Urothelium cell line (cell line): Measurements from ENCODE around the gene FMNL2.
A peak's percentile ranks its signal among the peaks of the same experiment; 100 is the strongest.

Source experiments
- DNase-seq: peaks from one replicate; pipeline ENCODE4 v3.0.0; 2011; ENCODE audit warnings: low spot score, mixed read lengths
- FAIRE-seq: peaks from 2 replicates; lab custom pipeline; 2011; peaks lifted over from hg19 to GRCh38; lab: Jason Lieb, UNC

Gene FMNL2

DNA sequence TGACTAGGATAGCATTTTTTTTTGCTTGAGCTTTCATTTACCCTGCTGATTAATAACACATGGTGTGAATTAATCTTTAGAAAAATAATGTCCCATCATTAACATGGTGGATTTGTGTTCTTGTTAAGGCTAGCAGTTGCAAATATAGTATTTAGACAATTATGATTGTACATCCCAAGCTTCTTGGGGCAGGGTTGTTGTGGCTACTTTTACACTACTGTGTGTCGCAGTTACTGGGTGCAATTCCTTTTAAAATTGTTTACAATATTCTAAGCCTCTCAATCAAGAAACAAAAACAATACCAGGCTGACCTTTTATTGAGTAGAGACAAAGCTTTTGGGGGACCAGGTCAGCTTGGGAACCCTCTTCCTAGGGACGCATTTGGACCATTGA is 2.5 kb downstream of the FMNL2 start:
- DNase-seq (no peak), FAIRE-seq (no peak)

DNA sequence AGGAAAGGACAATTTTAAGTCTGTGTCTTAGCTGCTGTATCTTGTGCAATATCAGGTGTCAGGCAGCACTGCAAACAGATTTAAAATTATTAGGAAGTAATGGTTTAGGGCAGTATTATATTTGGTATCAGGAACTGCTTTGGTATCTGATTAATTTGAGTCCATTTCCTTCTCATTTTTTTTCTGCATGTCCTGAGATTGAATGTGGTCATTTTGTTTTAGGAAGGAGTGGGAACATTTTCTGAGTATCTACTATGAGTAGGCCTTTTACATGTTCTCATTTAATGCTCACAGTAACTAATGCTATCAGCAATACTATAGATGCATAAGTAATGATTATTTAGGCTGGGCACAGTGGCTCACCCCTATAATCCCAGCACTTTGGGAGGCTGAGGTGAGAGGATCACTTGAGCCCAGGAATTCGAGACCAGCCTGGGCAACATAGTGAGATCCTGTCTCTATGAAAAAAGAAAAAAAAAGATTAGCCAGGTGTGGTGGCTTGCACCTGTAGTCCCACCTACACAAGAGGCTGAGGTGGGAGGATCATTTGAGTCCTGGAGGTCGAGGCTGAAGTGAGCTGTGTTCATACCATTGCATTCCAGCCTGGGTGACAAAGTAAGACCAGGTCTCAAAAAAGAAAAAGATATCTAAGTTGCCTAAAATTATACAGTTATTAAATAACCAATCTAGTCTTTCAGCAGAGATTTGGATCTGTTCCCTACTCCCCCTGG is 4.7 kb downstream of the FMNL2 start:
- no peak for FAIRE-seq
- no peak for DNase-seq

DNA sequence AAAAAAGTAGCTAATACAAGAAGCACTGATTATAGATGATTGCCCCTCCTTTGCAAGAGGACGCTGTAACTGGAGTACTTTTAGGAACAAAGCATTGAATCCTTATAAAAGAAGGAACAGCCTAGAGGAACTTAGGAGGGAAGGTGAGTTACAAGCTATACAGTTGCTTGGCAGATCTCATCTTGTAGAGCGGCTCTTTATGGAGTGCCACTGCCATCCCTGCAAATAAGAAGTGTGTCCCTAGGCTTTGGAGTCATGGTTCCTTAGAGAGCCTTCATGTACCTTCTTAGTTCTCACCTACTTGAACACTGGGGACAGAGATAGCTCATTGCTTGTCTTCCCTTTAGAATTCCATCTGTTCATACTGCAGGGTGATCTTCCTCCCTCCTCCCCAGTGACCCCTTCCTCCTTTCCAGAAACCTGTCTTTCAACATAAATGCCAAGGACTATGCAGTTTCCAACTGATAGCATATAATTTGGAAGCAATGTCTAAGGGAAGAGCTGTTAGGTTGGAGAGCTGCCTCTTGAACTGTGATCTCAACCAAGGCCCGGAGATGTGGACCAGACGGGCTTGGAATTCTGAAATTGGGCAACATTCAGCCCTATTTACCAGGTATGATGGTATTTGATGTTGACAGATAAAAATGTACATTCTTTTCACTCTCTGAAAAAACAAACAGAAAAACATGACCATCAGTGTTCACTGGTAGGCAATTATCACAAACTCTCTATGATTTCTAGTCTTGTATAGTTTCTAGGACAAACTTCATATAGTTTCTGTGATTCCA is 7.5 kb downstream of the FMNL2 start:
- FAIRE-seq, result no peak
- DNase-seq, result no peak

DNA sequence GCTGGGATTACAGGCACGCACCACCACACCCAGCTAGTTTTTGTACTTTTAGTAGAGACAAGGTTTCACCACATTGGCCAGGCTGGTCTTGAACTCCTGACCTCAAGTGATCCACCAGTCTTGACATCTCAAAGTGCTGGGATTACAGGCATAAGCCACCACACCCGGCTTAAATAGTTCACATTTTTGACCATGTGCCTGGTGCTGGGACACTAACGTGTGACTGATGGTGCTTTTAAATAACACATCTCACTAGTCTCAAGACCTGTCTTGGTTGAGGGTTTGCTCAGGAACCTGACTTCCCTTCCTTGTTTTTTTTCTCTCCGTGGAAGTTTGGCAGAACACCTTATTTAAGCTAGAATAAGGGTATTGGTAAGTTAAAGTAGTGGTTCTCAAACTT is 8.5 kb downstream of the FMNL2 start:
- DNase-seq, result no peak
- FAIRE-seq, result no peak

DNA sequence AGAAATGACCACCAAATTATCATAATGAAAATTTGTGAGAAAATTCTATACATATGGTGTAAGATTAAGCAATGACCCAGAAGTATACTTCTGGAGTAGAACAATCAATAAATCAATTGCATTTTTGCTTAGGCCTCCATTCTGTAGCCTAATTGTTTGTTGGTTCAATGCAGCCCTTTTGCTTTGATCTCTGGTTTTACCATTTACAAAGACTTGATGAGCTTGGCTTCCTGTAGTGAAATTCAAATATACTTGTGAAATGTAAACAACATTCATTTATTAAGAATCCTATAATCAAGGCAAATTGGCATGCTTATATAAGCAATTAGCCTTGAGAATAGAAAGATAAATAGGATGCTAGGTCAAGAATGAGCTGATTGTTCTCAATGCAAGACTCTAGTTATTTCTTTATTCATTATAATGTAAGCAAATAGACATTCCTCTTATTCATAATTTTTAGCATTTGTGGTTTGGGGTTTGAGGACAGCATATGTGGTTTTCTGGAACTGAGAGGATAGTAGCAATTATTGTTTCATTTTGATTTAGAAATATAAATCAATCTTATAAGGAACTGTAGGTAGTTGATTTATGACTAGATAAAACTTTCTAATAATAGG is 9.7 kb downstream of the FMNL2 start:
- DNase-seq (no peak), FAIRE-seq (no peak)

DNA sequence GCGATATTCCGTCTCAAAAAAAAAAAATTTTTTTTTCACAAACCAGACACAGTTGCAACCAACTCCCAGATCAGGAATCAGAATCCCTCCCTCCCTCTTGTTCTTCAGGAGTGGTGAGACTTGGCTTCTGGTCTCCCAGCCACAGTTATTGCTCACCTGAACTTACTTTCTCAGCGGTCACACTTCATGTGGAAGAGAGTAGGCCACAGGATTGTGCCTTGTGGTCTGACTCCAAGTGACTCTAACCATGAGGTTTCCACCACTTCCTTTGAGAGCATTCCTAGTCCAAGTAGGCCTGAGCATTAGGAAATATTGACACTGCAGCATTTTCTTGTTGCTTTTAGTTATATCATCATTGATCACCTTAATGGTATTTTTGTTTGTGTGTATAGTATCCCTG is 12.1 kb downstream of the FMNL2 start:
- DNase-seq, result peak; percentile 73
- FAIRE-seq, result no peak

DNA sequence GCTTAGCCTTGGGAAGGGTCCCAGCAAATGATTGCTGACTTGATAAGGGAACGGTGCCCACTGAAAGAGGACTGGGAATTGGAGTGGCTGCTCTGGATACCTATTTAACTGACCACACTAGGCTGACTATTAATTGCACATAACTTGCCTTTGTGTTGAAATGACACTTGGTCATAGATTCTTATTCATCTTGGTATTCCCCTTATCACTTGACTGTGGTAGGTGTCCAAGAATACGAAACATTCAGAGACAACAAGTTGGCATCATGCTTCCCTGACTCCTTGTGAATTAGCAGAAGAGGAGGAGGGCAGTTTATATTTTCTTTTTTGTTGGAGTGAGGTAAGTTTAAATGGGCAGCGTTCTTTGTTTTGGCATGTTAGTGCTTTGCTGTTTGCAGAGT is 13.4 kb downstream of the FMNL2 start:
- FAIRE-seq, result no peak
- no peak for DNase-seq

DNA sequence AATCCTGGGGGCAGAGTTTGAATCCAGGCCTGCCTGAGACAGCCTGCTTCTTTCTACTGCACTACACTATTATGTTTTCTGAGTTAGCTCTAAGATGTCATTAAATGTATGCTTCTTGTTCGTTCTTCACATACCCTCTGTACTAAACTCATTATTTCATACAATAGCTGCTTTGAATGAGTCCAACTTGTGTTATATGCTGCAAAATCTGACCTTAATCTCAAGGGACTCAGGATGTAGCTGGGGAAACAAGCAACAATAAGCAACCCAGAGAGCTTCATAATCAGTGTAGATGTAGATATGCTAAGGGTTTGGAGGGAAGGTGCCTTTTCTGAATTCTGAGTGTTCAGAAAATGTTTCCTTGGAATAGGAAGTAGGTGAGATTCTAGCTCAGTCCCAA is 14.4 kb downstream of the FMNL2 start:
- FAIRE-seq, result no peak
- no peak for DNase-seq

DNA sequence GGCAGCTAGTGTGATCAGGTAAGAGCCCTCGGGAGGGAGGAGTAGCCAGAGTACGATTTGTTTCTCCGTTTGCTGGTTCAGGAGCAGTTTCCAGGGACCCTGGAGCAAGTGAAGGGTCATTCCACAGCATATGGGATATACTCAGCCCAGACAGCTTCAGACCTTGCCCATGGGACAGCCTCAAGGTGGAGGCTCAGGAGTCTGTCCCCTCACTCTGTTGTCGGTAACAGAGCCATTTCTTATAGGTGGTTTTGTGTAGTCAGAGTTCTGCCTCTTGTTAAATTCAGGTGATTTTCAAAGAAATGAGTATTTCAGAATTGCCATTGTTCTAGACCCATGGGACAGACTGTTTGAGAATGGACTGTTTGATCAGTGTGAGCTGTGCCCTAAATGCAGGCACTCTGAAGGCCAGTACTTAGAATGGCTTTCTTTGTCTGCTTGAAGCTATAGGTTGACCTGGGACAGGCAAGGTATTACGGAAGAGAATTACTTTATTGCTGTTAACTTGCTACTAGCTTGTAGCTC is 15.2 kb downstream of the FMNL2 start:
- DNase-seq, result no peak
- FAIRE-seq, result no peak

DNA sequence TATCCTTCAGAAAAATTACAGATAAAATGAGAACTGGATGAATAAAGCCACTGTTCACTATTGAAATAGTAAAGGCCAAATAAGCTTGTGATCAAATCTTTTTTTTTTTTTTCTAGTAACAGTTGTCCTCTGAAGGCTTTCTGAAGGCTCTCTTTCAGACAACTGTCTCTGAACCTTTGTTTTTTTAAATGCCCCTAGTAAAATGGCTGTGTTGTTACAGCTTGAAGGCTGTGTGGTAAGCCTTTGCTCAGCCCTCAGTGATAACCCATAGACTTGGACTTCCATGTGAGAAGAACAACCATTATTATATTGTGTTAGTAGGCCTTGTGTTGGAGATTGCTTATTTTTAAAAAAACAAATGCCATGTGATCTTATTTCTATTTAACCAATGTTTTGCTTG is 17.6 kb downstream of the FMNL2 start:
- FAIRE-seq (no peak), DNase-seq (no peak)

DNA sequence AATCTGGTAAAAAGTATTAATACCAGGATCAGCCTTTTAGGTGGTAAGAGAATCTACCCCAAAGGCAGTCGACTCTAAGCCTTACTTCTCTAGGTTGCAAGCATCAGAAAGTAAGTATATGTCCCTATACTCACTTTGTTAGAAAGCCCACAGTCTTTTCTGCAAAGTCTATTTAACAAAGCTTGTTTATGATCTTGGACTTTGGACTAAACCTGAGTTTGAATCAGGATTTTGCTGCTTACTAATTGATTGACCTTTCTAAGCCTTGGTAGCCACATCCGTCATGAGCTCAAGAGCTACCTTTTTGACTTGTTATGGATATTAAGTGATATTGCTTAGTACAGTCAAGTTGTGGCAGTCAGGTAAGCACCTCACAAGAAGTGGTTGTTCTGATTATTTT is 18.4 kb downstream of the FMNL2 start:
- DNase-seq (no peak), FAIRE-seq (no peak)

DNA sequence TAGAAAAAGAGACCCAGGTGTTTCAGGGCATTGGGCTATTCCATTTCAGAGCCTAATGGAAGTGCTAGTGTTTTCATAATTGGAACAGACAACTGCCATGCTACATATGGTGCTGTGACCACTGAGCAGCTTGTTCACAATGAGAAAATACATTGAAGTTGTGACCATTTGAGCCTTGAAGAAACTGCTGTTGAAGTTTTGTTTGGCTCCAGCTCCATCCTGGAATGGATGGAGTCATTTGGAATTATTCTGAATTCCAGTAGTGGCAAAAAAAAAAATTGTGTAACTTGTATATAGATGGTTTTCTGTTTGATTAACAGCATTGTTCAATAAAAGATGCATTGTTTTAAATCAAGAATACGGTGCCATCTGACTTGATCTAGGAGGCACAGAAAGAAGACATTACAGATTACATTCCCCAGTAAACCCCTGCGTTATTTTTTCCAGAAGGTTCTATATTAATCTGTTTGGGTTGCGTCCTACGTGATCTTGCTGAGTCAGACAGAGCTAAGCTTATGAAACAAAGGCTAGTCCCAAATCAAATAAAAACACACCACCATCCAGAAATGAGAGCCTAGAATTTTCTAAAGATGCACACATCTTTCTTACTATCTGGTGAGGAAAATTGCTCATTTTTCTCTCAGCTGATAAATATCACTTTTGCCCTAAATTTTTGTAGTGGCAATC is 19.2 kb downstream of the FMNL2 start:
- no peak for DNase-seq
- FAIRE-seq, result no peak

DNA sequence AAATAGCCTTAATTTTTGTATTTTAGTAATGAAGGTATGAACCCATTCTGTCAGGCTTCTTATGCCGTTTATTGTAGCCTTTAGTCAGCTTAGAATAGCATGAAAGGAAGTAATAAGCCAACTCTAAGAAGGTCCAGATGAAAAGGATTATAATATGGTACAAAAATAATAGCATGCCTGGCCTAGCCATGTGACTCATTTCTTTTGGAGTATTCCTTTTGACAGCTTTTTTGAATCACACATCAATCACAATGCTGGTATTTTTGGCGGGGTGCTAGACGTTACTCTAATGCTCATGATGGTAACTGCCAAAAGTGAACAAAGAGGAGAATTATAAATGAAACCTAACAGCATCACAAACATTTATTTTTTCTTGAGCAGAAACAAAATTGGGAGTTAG is 19.9 kb downstream of the FMNL2 start:
- FAIRE-seq (no peak), DNase-seq (no peak)

DNA sequence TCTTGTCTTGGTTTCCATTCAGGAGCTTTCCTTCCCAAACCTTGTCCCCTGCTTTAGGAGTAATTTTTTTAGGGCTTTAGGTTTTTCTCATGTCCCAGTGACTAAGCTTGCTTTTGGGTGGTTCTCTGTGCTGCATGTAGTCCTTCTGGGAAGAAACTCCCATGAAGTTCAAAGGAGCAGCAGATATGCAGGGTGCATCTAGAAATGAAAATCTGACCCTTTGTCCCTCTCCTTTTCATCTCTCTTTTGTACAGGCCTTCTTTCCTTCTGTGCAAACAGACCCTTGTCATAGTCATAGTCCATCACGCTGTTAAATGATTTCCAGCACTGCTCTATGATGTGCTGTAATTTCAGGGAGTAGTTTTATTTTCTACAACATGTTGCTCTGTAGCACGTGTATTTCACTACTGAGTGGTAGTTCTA is 20.4 kb downstream of the FMNL2 start:
- DNase-seq, result no peak

DNA sequence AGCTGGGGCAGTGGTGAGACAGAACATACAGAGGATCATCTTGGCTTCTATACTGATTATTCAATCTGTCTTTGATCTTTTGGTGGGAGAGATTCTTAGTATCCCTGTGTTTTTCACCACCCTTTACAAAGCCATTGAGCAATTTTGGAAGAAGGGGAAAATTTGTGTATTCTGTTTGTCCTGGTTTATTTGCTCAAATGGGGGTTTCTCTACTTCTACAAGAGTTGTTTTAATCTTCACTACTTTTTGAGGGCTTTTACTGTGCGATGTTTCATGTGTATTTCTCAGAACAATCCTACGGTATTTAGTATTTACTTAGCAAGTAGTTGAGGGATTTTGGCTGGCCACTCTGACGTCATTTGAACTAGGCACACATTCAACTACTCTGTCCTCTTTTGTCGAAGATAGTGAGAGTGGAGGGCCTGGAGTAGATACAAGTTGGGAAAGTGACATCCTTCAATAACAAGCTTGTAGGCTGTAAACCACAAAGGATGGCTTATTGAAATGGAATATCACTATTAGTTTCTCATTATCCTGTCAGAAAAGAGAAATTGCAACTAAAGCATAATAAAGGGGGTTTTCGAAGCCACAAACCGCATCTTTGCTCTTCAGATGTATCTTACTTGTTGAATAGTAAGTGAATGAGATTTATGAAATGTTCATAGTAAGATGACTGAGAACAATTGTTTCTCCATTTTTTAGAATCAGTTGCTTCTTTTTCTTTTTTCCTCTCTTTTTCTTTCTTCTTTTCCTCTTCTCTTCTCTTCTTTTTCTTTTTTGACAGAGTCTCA is 24.8 kb downstream of the FMNL2 start:
- FAIRE-seq, result no peak
- no peak for DNase-seq

More for the DNA sequence above, 20.4 kb downstream of the FMNL2 start:
- no peak for FAIRE-seq

DNA sequence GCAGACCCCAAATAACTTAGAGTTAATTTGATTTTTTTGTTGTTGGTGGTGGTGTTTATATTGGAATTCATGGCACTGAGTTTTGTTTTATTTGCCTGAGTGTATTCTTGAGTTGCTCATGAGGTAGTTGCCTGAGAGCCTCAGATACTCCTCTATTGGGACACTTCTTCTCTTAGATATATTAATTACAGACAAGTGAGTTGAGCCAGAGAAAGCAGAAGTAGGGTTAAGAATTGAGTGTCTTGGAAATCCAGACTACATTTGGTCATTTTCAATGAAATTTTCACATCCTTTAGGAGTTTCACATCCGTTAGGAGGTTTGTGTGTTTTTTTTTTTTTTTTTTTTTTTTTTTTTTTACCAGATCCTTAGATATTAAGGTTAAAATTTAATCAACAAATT is 29.0 kb downstream of the FMNL2 start:
- DNase-seq (no peak), FAIRE-seq (no peak)

DNA sequence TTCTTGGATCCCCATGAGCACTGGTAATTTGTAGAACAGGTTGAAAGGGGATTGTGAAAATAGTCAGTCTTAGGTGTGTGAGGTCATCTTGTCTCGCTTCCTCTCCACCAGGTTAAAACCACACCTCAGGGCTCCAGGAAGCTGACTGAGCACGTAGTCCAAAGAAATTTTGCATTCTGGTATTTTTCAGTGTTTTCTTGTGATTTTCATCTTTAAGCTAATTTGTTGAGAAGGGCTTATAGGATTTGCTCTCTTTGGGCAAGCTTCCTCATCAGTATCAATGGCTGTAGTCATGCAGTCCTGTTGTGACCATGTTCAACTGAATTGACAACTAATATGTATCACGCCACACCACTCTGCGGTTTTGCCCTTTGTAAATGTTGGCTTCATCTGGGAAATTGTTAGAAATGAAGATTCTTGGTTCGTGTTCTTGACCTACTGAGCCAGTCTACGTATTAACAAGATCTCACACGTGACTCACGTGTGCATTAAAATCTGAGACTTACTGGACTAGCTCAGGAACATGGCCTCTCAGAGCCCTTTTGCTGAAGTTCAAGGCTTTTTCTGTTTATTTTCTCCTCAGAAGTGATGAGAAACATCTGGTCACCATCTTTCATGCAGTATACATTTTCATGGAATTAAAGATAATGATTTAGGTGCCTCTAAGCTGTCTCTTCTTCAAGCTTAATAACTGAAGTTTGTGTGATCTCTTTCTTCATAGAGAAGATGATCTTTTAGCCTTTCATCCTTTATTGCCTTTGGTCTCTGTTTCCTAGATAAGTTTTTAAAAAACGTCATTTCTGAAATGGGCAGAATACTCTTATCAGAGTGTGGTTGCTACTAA is 32.8 kb downstream of the FMNL2 start:
- DNase-seq (no peak), FAIRE-seq (no peak)

DNA sequence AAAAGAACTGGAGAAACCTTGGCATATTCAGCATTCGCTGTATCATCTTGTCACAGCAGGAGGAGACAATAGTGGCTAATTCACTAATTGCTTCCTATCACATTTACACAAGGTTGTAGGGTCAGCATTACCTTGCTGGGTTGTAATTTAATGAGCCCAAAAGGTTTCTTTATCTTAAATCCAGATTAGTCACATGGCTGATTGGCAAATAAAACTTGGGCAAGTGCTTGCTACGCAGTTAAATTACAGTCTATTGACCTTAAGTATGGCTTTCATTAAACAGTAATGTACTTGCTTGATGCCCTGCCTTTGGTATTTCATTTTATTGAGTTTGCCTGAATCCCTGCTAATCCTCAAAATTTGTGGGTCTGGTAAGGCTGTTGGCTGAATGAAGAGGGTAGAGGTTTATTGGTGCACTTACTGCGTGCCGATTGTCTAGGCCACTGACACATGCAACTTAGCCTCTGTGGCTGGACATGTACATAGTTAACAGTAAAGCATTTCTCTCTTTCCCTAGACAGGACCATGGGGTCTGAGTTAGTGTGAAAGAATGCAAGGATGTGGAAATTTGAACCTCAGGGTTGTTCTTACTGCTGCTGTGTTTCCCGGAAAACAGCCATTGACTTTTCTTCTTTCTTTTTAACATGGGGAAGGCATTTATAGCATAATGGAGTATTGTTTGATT is 34.3 kb downstream of the FMNL2 start:
- DNase-seq (no peak), FAIRE-seq (no peak)

DNA sequence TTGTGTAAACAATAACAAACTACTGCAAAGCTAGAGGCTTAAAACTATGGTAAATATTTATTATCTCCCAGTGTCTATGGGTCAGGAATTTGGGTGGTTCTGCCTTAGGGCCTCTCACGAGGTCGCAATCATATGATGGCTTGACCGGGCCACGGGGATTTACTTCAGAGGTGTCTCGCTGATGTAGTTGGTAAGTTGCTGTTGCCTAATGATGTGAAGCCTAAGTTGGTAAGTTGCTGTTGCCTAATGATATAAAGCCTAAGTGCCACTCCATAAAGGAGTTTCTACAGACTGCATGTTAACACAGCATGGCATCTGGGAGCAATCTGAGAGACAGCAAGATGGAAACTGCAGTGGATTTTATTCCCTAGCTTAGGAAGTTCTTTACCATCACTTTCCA is 35.8 kb downstream of the FMNL2 start:
- FAIRE-seq (no peak), DNase-seq (no peak)
